GM19324 (cell line): ENCODE measurements around the gene DMD.

Experiments used
- ATAC-seq: cut with Tn5 transposase; IDR thresholded peaks from one replicate; pipeline ENCODE4 v1.9.1; 2021; ENCODE audit warnings: mild to moderate bottlenecking, moderate library complexity; ENCODE audit not compliant: unreplicated experiment, low FRiP score

Gene DMD

DNA sequence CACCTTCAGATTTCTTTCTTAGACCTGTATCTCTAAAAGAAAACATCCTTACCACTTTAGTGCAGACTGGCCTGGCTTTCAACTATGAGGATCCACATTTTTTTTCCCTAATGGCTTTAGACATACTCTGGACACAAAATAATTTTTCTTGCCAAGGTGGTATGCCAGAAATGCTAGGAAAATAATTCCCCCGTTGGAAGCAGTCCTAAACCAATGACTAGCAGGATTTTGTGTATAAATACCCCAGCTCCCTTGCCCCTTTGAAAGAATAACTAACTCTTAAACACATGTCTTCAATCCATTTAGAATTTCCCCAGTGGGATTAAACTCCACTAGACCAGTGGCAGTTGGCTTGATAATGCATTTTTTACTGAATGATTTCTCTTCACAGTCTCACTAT is 1639.0 kb downstream of the DMD start:
- ATAC-seq, result no peak

DNA sequence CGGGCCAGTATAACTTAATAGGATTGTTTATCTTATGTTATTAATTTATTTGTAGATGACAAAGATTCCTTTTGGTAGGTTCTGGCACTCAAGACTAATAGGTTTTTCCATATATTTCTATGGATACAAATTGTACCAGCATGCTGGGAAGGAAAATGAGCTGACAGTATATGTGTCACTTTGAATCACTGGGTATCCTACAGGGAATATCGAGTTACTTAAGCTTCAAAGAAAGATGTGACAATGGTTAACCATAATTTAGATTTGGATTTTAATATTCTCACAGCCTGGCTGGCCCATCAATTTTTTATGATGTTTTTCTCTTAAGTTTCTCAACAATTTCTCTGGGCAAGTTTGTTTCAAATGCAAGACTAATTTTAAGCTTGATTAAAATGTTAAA is 1640.7 kb downstream of the DMD start:
- ATAC-seq, result no peak

GRCh38 chrX:31563792-31564191 is 1647.6 kb downstream of the DMD start:
- ATAC-seq, result no peak

DNA sequence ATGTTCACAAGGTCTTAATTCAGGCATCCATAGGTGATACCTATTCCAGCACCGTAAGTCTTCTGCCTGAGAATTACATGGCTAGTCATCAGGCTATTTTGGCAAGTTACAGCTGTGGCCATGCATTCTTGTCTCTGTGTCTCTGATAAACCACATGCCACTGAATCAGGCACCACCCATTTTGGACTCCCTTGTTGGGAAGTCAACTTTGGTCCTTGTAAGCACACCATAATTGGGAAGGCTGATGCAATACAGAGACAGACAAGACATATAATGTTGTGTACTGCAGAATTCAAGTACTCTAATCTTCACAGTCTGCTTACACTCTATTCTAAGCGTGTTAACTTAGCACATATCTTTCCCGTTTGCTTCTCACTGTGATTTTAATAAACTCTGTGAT is 1655.8 kb downstream of the DMD start:
- no peak for ATAC-seq

DNA sequence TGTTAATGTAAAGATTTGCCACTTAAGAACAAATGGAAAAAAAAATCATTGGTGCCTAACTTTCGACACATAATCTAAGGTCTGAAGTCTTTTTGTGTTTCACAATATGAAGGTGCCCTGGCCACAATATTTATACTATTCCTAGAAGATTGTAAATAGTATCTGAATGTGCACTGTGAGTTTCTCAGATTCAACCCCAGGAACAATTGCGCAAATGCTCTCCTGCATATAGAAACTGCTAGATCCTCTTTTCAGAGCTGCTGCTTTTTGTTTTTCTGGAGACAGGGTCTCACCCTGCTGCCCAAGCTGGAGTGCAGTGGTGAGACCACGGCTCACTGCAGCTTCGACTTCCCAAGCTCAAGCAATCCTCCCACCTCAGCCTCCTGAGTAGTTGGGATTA is 1659.4 kb downstream of the DMD start:
- ATAC-seq, result no peak

- ATAC-seq, result no peak
Measured at GRCh38 chrX:31550158-31550557, 1661.2 kb downstream of the DMD start.

DNA sequence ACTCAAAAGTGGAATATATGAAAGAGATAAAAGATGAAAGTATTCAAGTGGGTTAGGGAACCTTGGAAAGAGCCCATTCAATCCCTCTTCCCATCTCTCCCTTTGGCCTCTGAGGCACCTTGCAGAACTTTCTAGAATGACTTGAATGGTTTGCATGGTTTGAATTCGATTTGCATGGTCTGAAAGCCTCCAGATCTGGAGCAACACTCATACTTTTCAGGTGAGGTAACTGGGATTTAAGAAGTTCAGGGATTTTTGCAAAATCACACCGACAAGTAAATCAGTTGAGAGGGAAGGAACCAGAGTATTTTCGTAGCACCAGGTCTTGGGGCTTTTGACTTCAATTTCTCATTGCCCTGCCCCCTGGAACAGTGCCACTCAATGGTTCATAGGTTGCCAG is 1663.5 kb downstream of the DMD start:
- ATAC-seq, result no peak

DNA sequence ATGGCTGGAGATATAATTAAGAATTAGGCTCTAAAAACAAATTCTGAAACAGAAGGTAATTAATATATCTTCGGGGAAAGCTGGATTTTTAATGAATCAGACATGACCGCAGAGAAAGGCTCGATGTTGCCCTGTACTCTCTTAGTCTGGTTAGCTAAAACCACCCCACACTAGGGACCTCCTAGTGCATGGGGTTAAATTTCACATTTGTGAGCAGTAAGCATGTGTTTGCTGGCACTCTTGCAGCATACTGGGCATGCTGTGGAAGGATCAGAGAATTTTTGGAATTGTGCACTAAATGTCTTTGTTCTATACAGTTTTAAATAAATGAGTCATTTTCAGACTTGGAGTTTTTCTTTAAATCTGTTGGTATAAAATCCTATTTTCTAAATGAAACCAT is 1663.9 kb downstream of the DMD start:
- ATAC-seq, result no peak

DNA sequence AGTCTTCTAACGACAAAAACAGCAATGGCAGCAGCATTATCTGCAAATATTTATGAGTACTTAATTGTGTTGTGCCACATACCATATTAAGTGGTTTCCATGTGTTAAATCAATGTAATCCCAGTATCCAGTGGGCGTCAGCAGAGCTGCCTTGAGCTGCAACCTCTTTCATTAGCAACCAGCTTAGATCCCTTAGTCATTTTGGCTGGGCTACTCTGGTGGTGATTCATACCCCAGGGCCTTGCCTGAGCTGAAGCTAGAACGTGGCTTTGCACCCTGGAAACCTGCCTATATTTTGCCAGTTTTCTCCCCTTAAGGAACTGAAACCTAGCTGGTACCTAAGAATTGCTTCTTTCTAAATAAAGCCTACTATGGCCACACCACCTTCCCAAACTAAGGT is 1665.2 kb downstream of the DMD start:
- no peak for ATAC-seq

- no peak for ATAC-seq
Measured at GRCh38 chrX:31545726-31546125, 1665.6 kb downstream of the DMD start.

GRCh38 chrX:31545191-31545590 is 1666.2 kb downstream of the DMD start:
- ATAC-seq, result no peak

DNA sequence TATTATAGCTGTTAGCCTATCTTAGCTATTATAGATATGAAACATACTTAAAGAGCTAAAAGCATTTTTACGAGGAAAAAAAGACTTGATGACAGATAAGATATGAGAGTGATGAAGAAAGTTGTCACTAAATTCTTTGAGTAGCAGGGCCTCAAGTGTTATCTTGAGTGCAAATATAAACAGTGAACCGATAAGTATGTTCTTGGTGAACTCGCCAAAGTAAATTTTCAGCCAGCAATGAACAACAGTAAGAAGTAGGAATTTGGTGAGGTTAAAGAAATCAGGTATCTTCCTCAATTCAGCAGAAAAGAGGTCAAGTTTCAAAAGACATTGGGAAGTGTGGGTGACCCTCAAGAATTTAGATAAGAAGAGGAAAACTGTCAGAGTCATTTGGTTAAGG is 1667.7 kb downstream of the DMD start:
- no peak for ATAC-seq

DNA sequence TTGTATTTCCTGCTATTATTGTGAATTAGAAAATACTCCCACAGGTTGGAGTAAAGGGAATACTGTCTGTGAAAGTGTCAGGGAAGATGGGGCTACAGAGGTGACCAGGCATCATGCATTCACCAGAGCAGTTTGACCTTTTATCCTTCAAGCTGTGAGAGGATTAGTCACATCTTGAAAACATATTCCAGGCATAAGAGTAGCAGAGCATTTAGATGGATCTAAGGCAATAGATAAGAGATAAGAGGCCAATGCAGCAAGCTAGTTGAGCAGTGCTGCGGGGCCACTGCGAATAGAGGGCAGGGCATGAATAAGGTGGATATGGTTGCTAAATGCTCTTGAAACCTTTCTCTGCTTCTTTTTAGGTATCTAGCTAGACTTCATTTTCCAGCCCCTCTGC is 1668.8 kb downstream of the DMD start:
- ATAC-seq, result no peak

DNA sequence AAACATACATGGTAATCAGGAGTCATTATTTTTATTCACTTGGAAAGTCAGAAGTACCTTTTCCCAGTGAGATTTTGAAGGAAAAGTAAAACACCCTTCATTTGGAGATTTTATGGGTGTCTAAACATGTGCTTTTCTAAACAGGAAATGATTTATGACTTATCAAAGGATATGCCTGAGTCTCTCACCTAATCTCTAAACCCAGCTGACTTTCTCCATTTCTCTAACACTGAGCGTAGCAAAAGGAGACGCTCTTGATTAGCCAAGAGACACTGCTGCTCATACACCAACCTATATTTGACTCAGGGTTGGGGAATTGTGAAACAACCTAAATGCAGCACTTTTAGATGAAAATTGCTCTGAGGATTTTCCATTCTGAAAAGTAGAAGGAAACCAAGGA is 1671.0 kb downstream of the DMD start:
- no peak for ATAC-seq

DNA sequence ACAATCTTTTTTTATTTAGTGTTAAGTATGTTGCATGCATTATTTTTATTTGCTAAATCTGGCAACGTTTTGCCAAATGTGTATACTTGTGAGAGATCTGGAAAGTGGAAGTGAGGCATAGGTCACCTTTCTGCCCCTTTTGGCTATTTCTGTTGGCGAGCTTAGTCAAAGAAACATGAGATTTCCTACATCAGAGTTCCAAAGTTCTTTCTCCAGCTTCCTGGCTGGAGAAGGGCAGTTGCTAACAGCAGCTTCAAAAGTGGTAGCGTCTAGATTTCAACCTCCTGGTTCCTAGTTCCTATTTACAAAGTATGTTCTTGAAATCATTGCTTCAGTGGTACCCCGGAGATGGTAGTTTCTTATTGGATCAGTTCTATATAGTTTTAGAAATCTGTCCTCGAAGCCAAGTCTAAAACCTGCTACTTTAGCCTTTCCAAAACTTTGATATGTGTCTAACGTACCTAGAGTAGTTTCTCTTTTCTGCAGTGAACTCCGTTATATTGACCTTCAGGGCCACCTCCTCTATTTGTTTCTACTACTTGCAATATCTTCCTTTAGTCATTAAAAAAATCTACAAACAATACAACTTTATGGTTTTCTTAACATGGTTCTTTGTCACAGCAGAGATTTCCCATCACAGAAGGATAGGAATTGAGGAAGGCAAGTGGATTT is 1683.8 kb downstream of the DMD start:
- ATAC-seq, result no peak

DNA sequence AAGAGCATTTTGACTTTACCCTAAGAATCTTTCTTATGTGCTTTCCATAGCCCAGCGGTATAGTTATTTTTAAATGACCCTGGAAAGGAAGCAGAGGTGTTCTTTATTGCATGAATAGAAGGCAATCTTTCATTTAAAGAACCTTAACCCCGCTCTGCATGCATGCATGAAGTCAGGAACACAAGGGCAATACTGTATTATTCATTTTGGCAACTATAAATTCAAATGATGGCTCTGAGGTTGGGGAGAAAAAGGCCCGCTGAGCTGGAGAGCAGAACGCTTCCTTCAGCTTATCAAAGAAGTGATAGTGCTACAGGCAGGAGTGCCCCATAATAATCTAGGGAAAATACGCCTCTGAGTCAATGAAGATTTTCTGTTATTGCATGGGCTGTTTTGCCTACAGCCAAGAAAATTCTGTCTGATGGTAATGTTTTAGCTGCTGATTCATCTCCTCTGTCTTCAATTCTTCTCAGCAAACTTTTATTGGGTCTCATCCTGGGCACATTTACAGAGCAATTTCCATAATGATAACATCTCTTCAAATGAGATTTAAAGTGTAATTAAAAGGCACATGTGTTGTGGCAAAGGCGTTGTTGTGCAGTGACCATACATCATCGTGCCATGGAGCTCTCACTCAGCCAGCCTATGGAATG is 1687.3 kb downstream of the DMD start:
- no peak for ATAC-seq

DNA sequence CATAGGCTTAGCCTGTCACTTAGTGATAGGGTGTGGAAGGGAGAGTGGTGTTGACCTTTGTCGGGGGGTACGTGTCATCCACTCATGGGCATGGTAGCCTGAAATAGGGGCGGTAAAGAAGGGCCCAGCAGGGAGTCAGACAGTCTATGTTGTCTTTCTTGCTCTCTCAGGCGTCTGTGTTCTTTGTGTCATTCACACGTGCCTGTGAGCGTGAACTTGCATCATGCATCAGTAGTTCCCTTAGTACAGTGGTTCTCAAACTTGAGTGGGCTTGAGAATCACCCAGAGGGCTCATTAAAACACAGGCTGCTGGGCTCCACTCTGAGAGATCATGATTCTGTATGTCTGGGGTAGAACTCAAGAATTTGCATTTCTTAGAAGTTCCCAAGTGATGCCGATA is 1688.6 kb downstream of the DMD start:
- ATAC-seq, result no peak

DNA sequence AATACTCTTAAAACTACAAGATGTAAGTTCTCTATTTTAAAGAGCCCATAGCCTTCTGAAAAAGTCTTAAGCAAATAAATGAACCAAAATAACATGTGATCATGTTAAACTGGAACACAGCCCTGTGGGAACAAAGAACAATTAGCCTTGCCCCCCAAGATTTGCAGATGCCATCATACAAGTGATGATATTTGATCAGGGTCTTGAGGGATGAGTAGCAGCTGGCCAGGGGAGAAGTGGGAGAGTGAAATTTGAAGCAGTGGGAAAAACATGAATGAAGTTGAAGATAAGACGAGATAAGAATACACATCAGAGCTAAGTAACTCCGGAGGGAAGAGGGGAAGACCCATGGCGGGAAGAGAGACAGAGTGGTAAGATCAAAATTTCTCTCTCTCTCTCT is 1689.4 kb downstream of the DMD start:
- ATAC-seq, result no peak

- no peak for ATAC-seq
Measured at GRCh38 chrX:31516527-31516926, 1694.8 kb downstream of the DMD start.

- no peak for ATAC-seq
Measured at GRCh38 chrX:31508338-31508737, 1703.0 kb downstream of the DMD start.

- ATAC-seq, result no peak
Measured at GRCh38 chrX:31506928-31507327, 1704.4 kb downstream of the DMD start.

- ATAC-seq, result no peak
Measured at GRCh38 chrX:31506360-31506759, 1705.0 kb downstream of the DMD start.

GRCh38 chrX:31500921-31501320 is 1710.4 kb downstream of the DMD start:
- no peak for ATAC-seq
